Hematopoietic multipotent progenitor cell treated with erythropoietin and hydrocortisone succinate and interleukin-3 and kit ligand, for 8 days (in vitro differentiated cells): ENCODE data around the gene CBX5.
"Not testable (repeated sequence)": the region's sequence is repeated elsewhere in the genome, so short reads cannot be mapped to it uniquely, and the experiment has no call there.

ENCODE experiments used
- DNase-seq: peaks from one replicate; pipeline ENCODE4 v3.0.0-alpha.2; 2015

The CBX5 gene

GRCh38 chr12:54262403-54262925 lies 17.5 kb downstream of the CBX5 start:
- peak; percentile 51 for DNase-seq

GRCh38 chr12:54261815-54262402 lies 18.0 kb downstream of the CBX5 start:
- no peak for DNase-seq

GRCh38 chr12:54259194-54260011 lies 20.5 kb downstream of the CBX5 start:
- DNase-seq = peak; percentile 81

- no peak for DNase-seq
Observed at GRCh38 chr12:54258201-54258681, 21.7 kb downstream of the CBX5 start.

- DNase-seq = no peak
Observed at GRCh38 chr12:54257332-54257731, 22.6 kb downstream of the CBX5 start.

- DNase-seq = no peak
Observed at GRCh38 chr12:54253240-54253639, 26.7 kb downstream of the CBX5 start.

- peak; percentile 77 for DNase-seq
Observed at GRCh38 chr12:54251667-54252284, 28.1 kb downstream of the CBX5 start.

GRCh38 chr12:54249489-54249888 lies 30.4 kb downstream of the CBX5 start:
- DNase-seq = no peak

- DNase-seq = no peak
Observed at GRCh38 chr12:54246011-54246641, 33.8 kb downstream of the CBX5 start.

GRCh38 chr12:54240971-54241588 lies 38.8 kb downstream of the CBX5 start:
- no peak for DNase-seq

- no peak for DNase-seq
Observed at GRCh38 chr12:54240129-54240528, 39.8 kb downstream of the CBX5 start.

- DNase-seq = no peak
Observed at GRCh38 chr12:54239620-54240019, 40.3 kb downstream of the CBX5 start.

- DNase-seq = no peak
Observed at GRCh38 chr12:54238531-54238930, 41.4 kb downstream of the CBX5 start.

- DNase-seq = no peak
Observed at GRCh38 chr12:54232790-54233189, 47.1 kb downstream of the CBX5 start.

- not testable (repeated sequence) for DNase-seq
Observed at GRCh38 chr12:54231269-54231668, 48.7 kb downstream of the CBX5 start.

- DNase-seq = no peak
Observed at GRCh38 chr12:54230555-54230954, 49.4 kb downstream of the CBX5 start.

GRCh38 chr12:54229624-54230212 lies 50.2 kb downstream of the CBX5 start:
- DNase-seq = no peak

- no peak for DNase-seq
Observed at GRCh38 chr12:54228471-54228870, 51.5 kb downstream of the CBX5 start.

GRCh38 chr12:54227927-54228326 lies 52.0 kb downstream of the CBX5 start:
- not testable (repeated sequence) for DNase-seq

GRCh38 chr12:54227376-54227775 lies 52.5 kb downstream of the CBX5 start:
- DNase-seq = no peak

- DNase-seq = no peak
Observed at GRCh38 chr12:54225666-54226065, 54.3 kb downstream of the CBX5 start.

GRCh38 chr12:54222609-54223008 lies 57.3 kb downstream of the CBX5 start:
- no peak for DNase-seq
